GM18867 (cell line): ENCODE data around the gene FAM174C.

Source experiments
- ATAC-seq: cut with Tn5 transposase; IDR thresholded peaks from one replicate; pipeline ENCODE4 v1.9.1; 2021; ENCODE audit warnings: mild to moderate bottlenecking, moderate library complexity; ENCODE audit not compliant: unreplicated experiment

Gene FAM174C

GRCh38 chr19:1284979-1285736 is 9.8 kb downstream of the FAM174C start:
- ATAC-seq = no peak

GRCh38 chr19:1285737-1286360 is 10.5 kb downstream of the FAM174C start, which contains the start of gene EFNA2:
Gene EFNA2 (plus strand): TSS chr19:1285873. CDS start chr19:1286169, 296 bp downstream.
- ATAC-seq = no peak

- no peak for ATAC-seq
These were observed 11.4 kb downstream of the FAM174C start for GRCh38 chr19:1286487-1287353.

GRCh38 chr19:1287354-1288225 is 12.3 kb downstream of the FAM174C start:
- ATAC-seq = no peak

GRCh38 chr19:1288226-1288612 is 12.9 kb downstream of the FAM174C start:
- no peak for ATAC-seq

- no peak for ATAC-seq
These were observed 13.7 kb downstream of the FAM174C start for GRCh38 chr19:1288833-1289685.

GRCh38 chr19:1289686-1290025 is 14.3 kb downstream of the FAM174C start:
- ATAC-seq = no peak

GRCh38 chr19:1290196-1290702 is 14.9 kb downstream of the FAM174C start:
- no peak for ATAC-seq

GRCh38 chr19:1290703-1291651 is 15.6 kb downstream of the FAM174C start:
- ATAC-seq = no peak

- no peak for ATAC-seq
These were observed 16.6 kb downstream of the FAM174C start for GRCh38 chr19:1291761-1292418.

GRCh38 chr19:1292419-1293151 is 17.3 kb downstream of the FAM174C start:
- no peak for ATAC-seq

- ATAC-seq = no peak
These were observed 18.7 kb downstream of the FAM174C start for GRCh38 chr19:1293782-1294604.

- ATAC-seq = no peak
These were observed 19.4 kb downstream of the FAM174C start for GRCh38 chr19:1294688-1295087.

- no peak for ATAC-seq
These were observed 20.1 kb downstream of the FAM174C start for GRCh38 chr19:1295169-1296012.

- ATAC-seq = no peak
These were observed 20.7 kb downstream of the FAM174C start for GRCh38 chr19:1296078-1296477.
